Astrocyte (in vitro differentiated cells and primary cell): ENCODE data around the gene INPP4A.

ENCODE experiments used
- CTCF ChIP-seq: IDR thresholded peaks from 2 replicates; pipeline ENCODE4 v1.5.1; 2011; ENCODE audit warnings: low read depth, mild to moderate bottlenecking, inconsistent platforms, low read length, moderate library complexity; ENCODE audit not compliant: insufficient read depth
- EZH2 ChIP-seq: IDR thresholded peaks from 2 replicates; pipeline ENCODE4 v1.6.1; 2012; ENCODE audit warnings: mild to moderate bottlenecking, low read length, inconsistent platforms; ENCODE audit not compliant: insufficient read depth

- TF ChIP-seq CTCF (no peak), EZH2 (no peak)
Measured at GRCh38 chr2:98472961-98473746, 28.5 kb downstream of the INPP4A start.
